Mucosa of stomach (tissue), 1 donor: ENCODE results near the gene NYNRIN.

Source experiments
- H3K27me3 ChIP-seq: one replicate; pipeline ENCODE4 v1.7.0; 2013; ENCODE audit warnings: mild to moderate bottlenecking, low read length; ENCODE audit not compliant: control insufficient read depth, insufficient read depth
- H3K36me3 ChIP-seq: one replicate; pipeline ENCODE4 v1.7.0; 2013; ENCODE audit warnings: low read length; ENCODE audit not compliant: control insufficient read depth, insufficient read depth
- H3K4me1 ChIP-seq: one replicate; pipeline ENCODE4 v1.7.0; 2013; ENCODE audit warnings: mild to moderate bottlenecking, low read length; ENCODE audit not compliant: control insufficient read depth, insufficient read depth
- H3K4me3 ChIP-seq: one replicate; pipeline ENCODE4 v1.7.0; 2013; ENCODE audit warnings: low read length
- H3K9ac ChIP-seq: one replicate; pipeline ENCODE4 v1.7.0; 2013; ENCODE audit warnings: mild to moderate bottlenecking, low read length, moderate library complexity
- H3K9me3 ChIP-seq: one replicate; pipeline ENCODE4 v1.7.0; 2013; ENCODE audit warnings: mild to moderate bottlenecking, low read length, moderate library complexity; ENCODE audit not compliant: control insufficient read depth
- donor health status: Pancreatic carcinoma.

The NYNRIN gene

DNA sequence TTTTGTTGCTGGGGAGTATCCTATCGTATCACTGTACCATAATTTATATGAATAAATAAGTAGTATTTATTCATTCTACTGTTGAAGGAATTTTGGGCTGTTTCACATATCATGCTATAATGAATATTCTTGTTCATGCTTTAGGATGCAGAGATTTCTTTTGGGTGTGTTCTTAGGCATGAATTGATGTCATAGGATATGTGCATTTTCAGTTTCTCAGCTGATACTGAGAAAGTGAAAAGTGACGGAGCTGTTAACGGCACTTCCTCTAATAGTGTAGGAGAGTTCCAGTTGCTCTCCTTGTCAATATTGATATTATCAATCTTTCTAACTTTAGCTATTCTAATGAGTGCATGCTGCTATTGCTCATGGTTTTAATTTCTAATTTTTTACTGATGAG lies 67.0 kb downstream of the NYNRIN start:
- no peaks in the 10 kb centered on the region for H3K27me3 ChIP-seq
- H3K4me1 ChIP-seq = no peaks in the 10 kb centered on the region
- H3K36me3 ChIP-seq = no peaks in the 10 kb centered on the region
- no peaks in the 10 kb centered on the region for H3K9me3 ChIP-seq
- H3K4me3 ChIP-seq = no peak overlapping the region
- no peak overlapping the region for H3K9ac ChIP-seq
